ENCODE data around the gene LHCGR. TPM values are rescaled to one million over a fixed set of nuclear protein-coding genes. Genes with fewer than 3 reads are reported as not detected.

LHCGR gene
- total and polyA plus RNA-seq, 2 of the 13 experiments (the other 11 are each of a cell fraction or from before 2014, with no cell fraction given): not detected

DNA sequence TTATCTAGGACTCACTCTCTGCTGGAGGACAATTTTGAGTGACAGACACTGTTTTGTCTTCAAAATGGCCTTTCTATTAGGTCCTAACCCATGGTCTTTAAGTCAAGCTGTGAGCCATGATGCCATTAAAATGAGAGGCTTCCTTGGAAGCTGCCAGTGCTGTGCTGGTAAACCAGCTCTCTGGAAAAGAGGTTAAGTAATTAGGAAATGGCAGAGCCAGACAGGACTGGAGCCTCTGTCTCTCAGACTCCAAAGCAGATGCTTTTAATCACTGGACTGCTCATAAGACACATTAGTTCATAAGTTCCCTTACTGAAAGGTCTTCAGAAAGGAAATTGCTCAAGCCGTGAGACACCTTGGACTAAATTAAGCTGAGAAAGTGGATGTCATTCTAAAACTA lies 25.8 kb upstream of the LHCGR start:
- FAIRE-seq: no peak
- H3K4me2 ChIP-seq (ENCODE audit: low read depth, low read length): no peak overlapping the region
- ATAC-seq: no peak
- in situ Hi-C loops (cut with HindIII; ENCODE audit: extremely low pct_ligation_motif_present, low pct_unique_long_range_greater_than_20kb): no loop called here
- BruUV-seq (replicated peaks): no TSS peak
- no peak overlapping the region for H3K4me3 ChIP-seq (replicated peaks in 1 of 3; ENCODE audit: insufficient read depth in 1 of 3, low read depth in 2 of 3, low read length in 3 of 3)
- no peak for DNase-seq (ENCODE audit: low spot score)
- H3K27me3 ChIP-seq (ENCODE audit: control insufficient read depth in 1 of 2, insufficient read depth in 2 of 2, low read length in 2 of 2): no peaks in the 10 kb centered on the region; a peak in 1 of 5 replicates
- H4K20me1 ChIP-seq (ENCODE audit: insufficient read depth, low read length): no peaks in the 10 kb centered on the region
- no peak overlapping the region for H3K27ac ChIP-seq (ENCODE audit: extremely low read length, insufficient read depth, low read length)
- H3K79me2 ChIP-seq (ENCODE audit: insufficient read depth, low read length): no peaks in the 10 kb centered on the region
- ChIA-PET POLR2A (no interaction called here), CTCF (ENCODE audit: low intra/inter-chr PET ratio, low total read pairs) (no interaction called here)
- no peaks in the 10 kb centered on the region for H3K4me1 ChIP-seq (ENCODE audit: insufficient read depth, low read length)
- no peak overlapping the region for H3K9ac ChIP-seq (ENCODE audit: insufficient read depth, low read depth, low read length)
- intact Hi-C loops (cut with micrococcal nuclease; ENCODE audit: unreplicated experiment): no loop called here
- no peaks in the 10 kb centered on the region for H3K9me3 ChIP-seq (ENCODE audit: low read length)
- 24% methylated on average over 1 of the region's 1 CpG for WGBS (ENCODE audit: low lambda C conversion rate)
- no peak for TF ChIP-seq NR2C2 (CRISPR knock-in tag; IDR thresholded peaks at IDR 0.05; ENCODE audit: borderline replicate concordance)
- TF ChIP-seq MIER3 (CRISPR knock-in tag; IDR thresholded peaks at IDR 0.05; ENCODE audit: borderline replicate concordance): no peak
- TF ChIP-seq SATB2 (CRISPR knock-in tag; IDR thresholded peaks at IDR 0.05): no peak
- TF ChIP-seq ZNF101 (CRISPR knock-in tag; IDR thresholded peaks at IDR 0.05; ENCODE audit: borderline replicate concordance, low read depth): no peak
- TF ChIP-seq, protein P1, sequence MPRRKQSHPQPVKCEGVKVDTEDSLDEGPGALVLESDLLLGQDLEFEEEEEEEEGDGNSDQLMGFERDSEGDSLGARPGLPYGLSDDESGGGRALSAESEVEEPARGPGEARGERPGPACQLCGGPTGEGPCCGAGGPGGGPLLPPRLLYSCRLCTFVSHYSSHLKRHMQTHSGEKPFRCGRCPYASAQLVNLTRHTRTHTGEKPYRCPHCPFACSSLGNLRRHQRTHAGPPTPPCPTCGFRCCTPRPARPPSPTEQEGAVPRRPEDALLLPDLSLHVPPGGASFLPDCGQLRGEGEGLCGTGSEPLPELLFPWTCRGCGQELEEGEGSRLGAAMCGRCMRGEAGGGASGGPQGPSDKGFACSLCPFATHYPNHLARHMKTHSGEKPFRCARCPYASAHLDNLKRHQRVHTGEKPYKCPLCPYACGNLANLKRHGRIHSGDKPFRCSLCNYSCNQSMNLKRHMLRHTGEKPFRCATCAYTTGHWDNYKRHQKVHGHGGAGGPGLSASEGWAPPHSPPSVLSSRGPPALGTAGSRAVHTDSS (CRISPR knock-in tag; conservative IDR thresholded peaks at IDR 0.05): no peak
- no peak for TF ChIP-seq ZNF143 (CRISPR knock-in tag; IDR thresholded peaks at IDR 0.05)
- TF ChIP-seq NFE2L2 (IDR thresholded peaks at IDR 0.05; ENCODE audit: low read length): no peak
- TF ChIP-seq ZNF296 (CRISPR knock-in tag; conservative IDR thresholded peaks at IDR 0.05): no peak
- TF ChIP-seq, protein P2, sequence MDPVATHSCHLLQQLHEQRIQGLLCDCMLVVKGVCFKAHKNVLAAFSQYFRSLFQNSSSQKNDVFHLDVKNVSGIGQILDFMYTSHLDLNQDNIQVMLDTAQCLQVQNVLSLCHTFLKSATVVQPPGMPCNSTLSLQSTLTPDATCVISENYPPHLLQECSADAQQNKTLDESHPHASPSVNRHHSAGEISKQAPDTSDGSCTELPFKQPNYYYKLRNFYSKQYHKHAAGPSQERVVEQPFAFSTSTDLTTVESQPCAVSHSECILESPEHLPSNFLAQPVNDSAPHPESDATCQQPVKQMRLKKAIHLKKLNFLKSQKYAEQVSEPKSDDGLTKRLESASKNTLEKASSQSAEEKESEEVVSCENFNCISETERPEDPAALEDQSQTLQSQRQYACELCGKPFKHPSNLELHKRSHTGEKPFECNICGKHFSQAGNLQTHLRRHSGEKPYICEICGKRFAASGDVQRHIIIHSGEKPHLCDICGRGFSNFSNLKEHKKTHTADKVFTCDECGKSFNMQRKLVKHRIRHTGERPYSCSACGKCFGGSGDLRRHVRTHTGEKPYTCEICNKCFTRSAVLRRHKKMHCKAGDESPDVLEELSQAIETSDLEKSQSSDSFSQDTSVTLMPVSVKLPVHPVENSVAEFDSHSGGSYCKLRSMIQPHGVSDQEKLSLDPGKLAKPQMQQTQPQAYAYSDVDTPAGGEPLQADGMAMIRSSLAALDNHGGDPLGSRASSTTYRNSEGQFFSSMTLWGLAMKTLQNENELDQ (CRISPR knock-in tag; IDR thresholded peaks at IDR 0.05; ENCODE audit: borderline replicate concordance): no peak
- H3K36me3 ChIP-seq (replicated peaks in 1 of 2; ENCODE audit: control insufficient read depth in 1 of 2, insufficient read depth in 2 of 2, low read length in 2 of 2): no peaks in the 10 kb centered on the region
- no peak overlapping the region for H2AFZ ChIP-seq (ENCODE audit: low read length)

Measured in HepG2 (cell line).